Thymus (tissue), 11 donors: ENCODE measurements around the gene NKX6-2. TPM values are rescaled to one million over a fixed set of nuclear protein-coding genes. Genes with fewer than 3 reads are reported as not detected.

Source experiments
- DNase-seq, 9 donors: peaks; one replicate each; pipeline ENCODE4 v3.0.0-alpha.2; 2013; ENCODE audit warnings: low spot score in 9 of 9, low read depth in 6 of 9, missing footprints in 1 of 9
- H3K27ac ChIP-seq, 2 donors: one replicate each; pipeline ENCODE4 v1.5.1; 2013; ENCODE audit warnings: control low read depth in 1 of 2, low read depth in 1 of 2, low read length in 1 of 2, mild to moderate bottlenecking in 1 of 2, moderate library complexity in 1 of 2
- H3K27me3 ChIP-seq, 2 donors: one replicate each; pipeline ENCODE4 v1.5.1; 2013; ENCODE audit warnings: low read length in 1 of 2; ENCODE audit not compliant: control insufficient read depth in 2 of 2, insufficient read depth in 1 of 2
- H3K36me3 ChIP-seq, 2 donors: one replicate each; pipeline ENCODE4 v1.5.1; 2013; ENCODE audit warnings: low read length in 1 of 2, mild to moderate bottlenecking in 1 of 2, moderate library complexity in 1 of 2; ENCODE audit not compliant: control insufficient read depth in 2 of 2, insufficient read depth in 2 of 2
- H3K4me1 ChIP-seq, 2 donors: one replicate each; pipeline ENCODE4 v1.5.1; 2013; ENCODE audit warnings: low read length in 2 of 2; ENCODE audit not compliant: control insufficient read depth in 2 of 2, insufficient read depth in 2 of 2
- H3K4me3 ChIP-seq, 2 donors: one replicate each; pipeline ENCODE4 v1.5.1; 2013; ENCODE audit warnings: low read length in 2 of 2, control low read depth in 1 of 2, mild to moderate bottlenecking in 1 of 2
- H3K9me3 ChIP-seq, 2 donors: one replicate each; pipeline ENCODE4 v1.5.1; 2013; ENCODE audit warnings: low read length in 1 of 2, mild to moderate bottlenecking in 1 of 2; ENCODE audit not compliant: control insufficient read depth in 2 of 2, insufficient read depth in 1 of 2
- WGBS: extraction: QIAGEN DNeasy Blood & Tissue Kit; methylation state at CpG from one replicate; pipeline ENCODE4 v1.1.7; 2013; 5-methylcytosine and 5-hydroxymethylcytosine counted together
- polyA plus RNA-seq: library from polyadenylated mRNA; stranded (reverse); fragments of 200-250 nt; gene quantifications from one replicate; pipeline ENCODE4 v1.2.3, GENCODE V29; 2013
- total RNA-seq: library from RNA; stranded (reverse); fragments of 120-200 nt; gene quantifications from one replicate; pipeline ENCODE4 v1.2.4, GENCODE V29; 2013
- donor health status: healthy.

NKX6-2 gene
- total and polyA plus RNA-seq, 2 donors = 0.09 to 0.16 TPM

DNA sequence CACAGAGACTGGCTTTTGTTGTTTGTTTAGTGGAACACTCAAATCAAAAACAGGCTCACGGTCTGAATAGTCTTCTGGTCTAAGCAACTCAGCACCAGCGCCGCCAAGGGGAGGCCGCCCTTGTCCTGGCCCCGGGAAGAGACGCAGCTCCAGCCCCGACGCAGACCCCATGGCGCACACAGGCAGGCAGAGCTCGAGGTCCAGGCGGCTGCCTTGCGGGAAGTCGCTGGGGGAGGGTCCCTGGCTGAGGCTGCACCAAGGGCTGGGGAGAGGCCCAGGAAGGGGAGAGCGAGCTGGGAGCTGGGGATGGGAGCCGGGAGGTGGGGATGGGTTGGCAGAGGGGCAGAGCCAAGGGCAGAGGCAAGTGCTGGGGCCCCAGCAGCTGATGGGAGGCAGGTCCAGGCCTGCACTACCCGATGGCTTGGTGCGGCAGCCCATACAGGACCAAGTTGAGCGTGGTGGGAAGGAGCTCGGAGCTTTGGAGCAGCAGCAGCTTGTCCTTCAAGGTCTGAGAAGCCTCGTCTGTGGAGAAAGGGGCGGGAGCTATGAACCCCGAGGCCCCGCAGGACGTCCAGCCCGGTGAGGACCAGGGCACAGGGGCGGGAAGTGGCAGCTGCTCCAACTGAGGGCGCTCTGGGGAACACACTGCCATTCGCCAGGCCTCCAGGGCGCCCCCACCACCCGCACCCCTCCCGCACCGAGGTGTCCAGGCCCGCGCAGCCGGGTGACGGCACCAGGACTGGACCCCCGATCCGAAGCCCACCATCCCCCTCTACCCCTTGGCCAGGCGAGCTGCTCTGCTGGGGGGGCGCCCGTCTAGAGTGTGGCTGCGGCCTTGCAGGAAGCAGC is 22.7 kb upstream of the NKX6-2 start:
- 63% methylated on average over 42 of the region's 42 CpGs for WGBS
- Histone ChIP-seq H3K36me3 (no peaks in the 10 kb centered on the region), H3K27me3 (peaks cover 0 to 4% of the 10 kb centered on the region in 2 donors), H3K4me3 (no peak overlapping the region), H3K27ac (no peak overlapping the region), H3K9me3 (no peaks in the 10 kb centered on the region), H3K4me1 (no peaks in the 10 kb centered on the region)
- no peak for DNase-seq

DNA sequence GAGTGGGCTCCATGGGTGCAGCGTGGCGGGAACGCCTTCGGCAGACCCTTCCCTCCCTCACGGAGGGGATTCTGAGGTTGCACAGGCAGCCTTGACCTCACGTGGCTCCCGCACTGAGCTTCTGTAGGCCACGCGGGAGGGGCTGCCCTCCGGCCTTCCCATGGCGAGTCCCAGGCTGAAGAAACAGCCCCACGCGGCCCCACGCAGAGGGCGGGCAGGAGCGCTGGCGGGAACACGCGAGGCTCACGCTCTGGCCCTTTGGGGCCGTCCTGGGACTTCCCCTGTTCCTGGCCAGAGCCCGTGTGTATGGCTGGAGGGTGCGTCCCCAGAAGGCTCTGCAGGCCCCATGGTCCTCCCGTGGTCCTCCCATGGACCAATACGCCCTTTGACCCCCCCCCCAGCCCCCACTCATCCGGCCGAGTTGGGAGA is 21.7 kb upstream of the NKX6-2 start:
- Histone ChIP-seq H3K27me3 (peaks cover 0 to 4% of the 10 kb centered on the region in 2 donors), H3K4me3 (no peak overlapping the region), H3K36me3 (no peaks in the 10 kb centered on the region), H3K27ac (no peak overlapping the region), H3K4me1 (no peaks in the 10 kb centered on the region), H3K9me3 (no peaks in the 10 kb centered on the region)
- no peak for DNase-seq
- 95% methylated on average over 27 of the region's 27 CpGs for WGBS

DNA sequence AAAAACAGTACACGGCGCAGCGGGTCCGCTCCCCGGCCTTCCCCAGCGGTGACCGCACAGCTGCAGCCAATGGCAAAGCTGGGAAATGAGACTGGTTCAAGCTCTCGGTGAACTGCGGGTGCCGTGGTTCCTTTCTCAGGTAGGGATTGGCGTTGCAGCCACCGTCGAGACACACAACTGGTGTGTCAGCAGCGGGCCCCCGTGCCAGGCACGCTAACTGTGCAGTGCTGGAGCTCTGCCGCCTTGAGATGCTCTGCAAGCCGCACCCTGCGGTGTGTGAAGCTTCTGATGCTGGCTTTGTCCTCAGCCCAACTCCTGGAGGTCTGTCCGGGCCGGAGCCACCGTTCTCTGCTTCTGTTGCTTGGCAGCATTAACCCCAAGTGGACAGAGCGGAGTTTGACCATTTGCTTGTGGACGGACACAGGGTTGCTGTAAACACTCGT is 20.6 kb upstream of the NKX6-2 start:
- Histone ChIP-seq H3K4me1 (no peaks in the 10 kb centered on the region), H3K27me3 (peaks cover 0 to 4% of the 10 kb centered on the region in 2 donors), H3K9me3 (peaks cover 0 to 4% of the 10 kb centered on the region in 2 donors), H3K27ac (no peak overlapping the region), H3K36me3 (no peaks in the 10 kb centered on the region), H3K4me3 (no peak overlapping the region)
- no peak for DNase-seq
- 87% methylated on average over 25 of the region's 25 CpGs for WGBS

DNA sequence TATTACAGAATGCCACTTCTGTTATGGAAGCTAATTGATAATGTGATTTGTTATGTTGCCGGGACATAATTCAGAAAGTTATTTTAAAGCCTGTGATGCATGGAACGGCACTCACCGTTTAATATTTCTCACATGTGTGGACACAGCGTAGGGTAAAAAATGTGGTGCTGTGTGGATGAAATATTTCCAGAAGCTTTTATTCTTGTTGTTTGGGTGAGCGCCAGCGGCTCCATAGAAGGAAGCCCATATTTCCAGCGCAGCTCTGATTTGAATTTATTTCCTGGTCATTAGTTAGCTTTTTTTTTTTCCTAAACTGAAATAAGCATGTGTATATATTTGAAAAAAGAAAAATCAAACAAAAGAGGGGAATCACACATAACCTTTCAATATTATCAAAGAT is 20.2 kb upstream of the NKX6-2 start:
- H3K4me3 ChIP-seq = no peak overlapping the region
- no peaks in the 10 kb centered on the region for H3K36me3 ChIP-seq
- no peaks in the 10 kb centered on the region for H3K4me1 ChIP-seq
- no peak overlapping the region for H3K27ac ChIP-seq
- WGBS = 94% methylated on average over 7 of the region's 7 CpGs
- DNase-seq = no peak
- peaks cover 0 to 4% of the 10 kb centered on the region in 2 donors for H3K27me3 ChIP-seq
- H3K9me3 ChIP-seq = peaks cover 0 to 4% of the 10 kb centered on the region in 2 donors

DNA sequence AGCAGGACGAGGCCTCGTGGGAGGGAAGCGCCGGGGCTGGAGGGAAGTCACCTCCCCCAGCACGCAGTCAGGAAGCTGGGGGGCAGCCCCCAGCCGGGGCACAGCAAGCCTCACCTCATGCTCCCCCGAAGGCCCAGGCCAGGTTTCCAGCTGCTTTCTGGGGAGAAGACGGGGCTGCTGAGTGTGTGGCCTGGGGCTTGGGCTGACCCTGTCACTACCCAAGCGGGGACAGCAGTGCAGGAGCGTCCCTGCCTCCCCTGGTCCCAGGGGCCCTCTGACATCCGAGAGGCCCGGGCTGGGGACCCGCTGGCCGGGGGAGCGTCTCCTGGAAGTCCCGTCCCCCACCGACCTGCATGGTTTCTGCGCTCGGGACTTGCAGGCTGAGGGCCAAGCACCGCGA is 19.7 kb upstream of the NKX6-2 start:
- Histone ChIP-seq H3K4me3 (no peak overlapping the region), H3K36me3 (no peaks in the 10 kb centered on the region), H3K9me3 (peaks cover 0 to 4% of the 10 kb centered on the region in 2 donors), H3K27me3 (peaks cover 0 to 4% of the 10 kb centered on the region in 2 donors), H3K27ac (no peak overlapping the region), H3K4me1 (no peaks in the 10 kb centered on the region)
- WGBS = 60% methylated on average over 21 of the region's 21 CpGs
- DNase-seq = no peak

DNA sequence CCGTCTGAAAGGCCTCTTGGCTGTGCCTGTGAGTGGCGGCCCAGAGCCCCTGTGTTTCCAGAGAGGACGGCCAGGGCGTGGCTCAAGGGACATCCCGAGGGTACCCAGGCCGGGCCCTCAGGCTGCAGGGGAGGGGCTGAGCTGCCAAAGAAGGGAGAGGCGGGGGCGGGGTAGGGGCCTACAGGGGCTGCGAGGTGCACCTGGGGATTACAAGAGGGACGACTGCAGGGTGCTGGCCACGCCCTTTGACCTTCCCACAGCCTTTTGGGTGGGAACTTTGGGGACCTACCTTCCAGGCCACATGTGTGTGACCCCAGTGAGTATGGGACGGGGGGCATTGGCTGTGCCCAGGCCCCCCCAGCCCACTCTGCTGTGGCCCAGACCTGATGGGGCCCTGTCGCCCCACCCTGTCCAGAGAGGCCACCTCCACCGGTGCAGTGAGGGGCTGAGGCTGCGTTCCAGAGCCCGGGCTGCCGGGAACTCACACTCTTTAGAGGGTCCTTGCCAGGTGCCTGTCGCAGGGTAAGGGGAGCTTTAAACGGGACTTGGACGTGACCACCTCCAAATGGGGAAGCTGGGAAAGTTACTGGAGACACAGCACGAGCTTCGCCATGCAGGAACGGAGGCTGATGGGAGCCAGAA is 19.0 kb upstream of the NKX6-2 start:
- peaks cover 0 to 4% of the 10 kb centered on the region in 2 donors for H3K9me3 ChIP-seq
- no peak overlapping the region for H3K27ac ChIP-seq
- DNase-seq = no peak
- no peak overlapping the region for H3K4me3 ChIP-seq
- WGBS = 86% methylated on average over 23 of the region's 23 CpGs
- H3K36me3 ChIP-seq = no peaks in the 10 kb centered on the region
- H3K4me1 ChIP-seq = no peaks in the 10 kb centered on the region
- peaks cover 0 to 4% of the 10 kb centered on the region in 2 donors for H3K27me3 ChIP-seq

DNA sequence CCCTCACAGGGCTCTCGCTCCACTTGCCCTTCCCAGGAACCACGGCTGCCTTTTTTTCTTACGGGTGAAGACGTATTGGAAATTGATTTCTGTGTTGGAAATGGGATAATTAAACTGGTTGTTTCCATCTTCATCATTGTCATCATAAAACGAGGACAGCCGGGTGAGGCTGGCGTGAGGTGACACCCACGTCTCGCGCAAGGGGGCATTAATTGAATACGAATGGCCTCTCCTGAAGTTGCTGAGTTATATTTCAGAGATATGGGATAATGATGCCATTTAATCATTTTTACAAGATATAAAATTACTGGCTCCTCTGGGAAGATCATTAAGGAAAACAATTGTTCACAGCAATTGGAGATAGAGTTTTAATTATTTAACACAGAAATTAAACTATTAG is 18.3 kb upstream of the NKX6-2 start:
- Histone ChIP-seq H3K36me3 (no peaks in the 10 kb centered on the region), H3K4me3 (no peak overlapping the region), H3K4me1 (no peaks in the 10 kb centered on the region), H3K27me3 (peaks cover 0 to 4% of the 10 kb centered on the region in 2 donors), H3K9me3 (peaks cover 0 to 4% of the 10 kb centered on the region in 2 donors), H3K27ac (no peak overlapping the region)
- 97% methylated on average over 11 of the region's 11 CpGs for WGBS
- DNase-seq = no peak

DNA sequence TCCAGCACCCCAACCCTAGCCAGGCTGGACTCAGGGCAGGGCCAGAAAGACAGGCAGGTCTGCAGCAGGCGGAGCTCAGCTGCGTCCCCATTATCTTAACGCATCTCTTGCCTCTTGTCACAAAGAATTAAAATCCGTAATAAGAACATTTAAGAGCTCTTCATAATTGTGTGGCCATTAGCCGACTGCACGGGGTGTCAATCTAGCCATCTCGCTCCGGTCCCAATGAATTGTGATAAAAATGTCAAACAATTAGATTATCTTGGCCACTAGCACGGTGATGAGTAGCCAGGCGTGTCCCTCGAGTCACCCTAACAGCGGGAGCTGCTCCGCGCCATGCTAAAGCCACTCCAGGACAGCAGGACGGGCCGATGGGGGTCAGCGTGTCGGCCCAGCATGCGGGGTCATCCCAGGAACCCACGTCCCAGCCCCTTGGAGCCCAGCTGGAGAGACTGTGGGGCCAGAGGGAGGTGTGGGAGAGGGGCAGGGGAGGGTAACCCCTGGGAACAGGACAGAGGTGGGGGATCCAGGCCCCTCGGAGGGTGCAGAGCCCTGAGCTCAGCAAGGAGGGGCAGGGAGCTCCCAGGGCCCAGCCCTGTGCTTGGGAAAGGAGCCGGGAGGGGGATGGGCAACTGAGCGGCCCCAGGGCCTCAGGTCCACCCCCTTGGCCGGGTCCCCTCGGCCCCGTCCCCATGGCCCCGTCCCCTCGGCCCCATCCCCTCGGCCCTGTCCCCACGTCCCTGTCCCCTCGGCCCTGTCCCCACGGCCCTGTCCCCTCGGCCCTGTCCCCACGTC is 17.7 kb upstream of the NKX6-2 start:
- H3K4me3 ChIP-seq = no peak overlapping the region
- DNase-seq = no peak

More for the DNA sequence above, 17.7 kb upstream of the NKX6-2 start:
- 94% methylated on average over 34 of the region's 34 CpGs for WGBS
- Histone ChIP-seq H3K27ac (no peak overlapping the region), H3K36me3 (no peaks in the 10 kb centered on the region), H3K4me1 (no peaks in the 10 kb centered on the region), H3K9me3 (peaks cover 0 to 4% of the 10 kb centered on the region in 2 donors), H3K27me3 (peaks cover 0 to 4% of the 10 kb centered on the region in 2 donors)
